GM18951 (cell line): ENCODE measurements around the gene C10orf90.

Source experiments
- POLR2A ChIP-seq: IDR thresholded peaks from 4 replicates; pipeline ENCODE4 v1.6.1; 2011; ENCODE audit warnings: mild to moderate bottlenecking; ENCODE audit not compliant: insufficient read length, insufficient read depth; ENCODE audit errors: extremely low read depth
- in situ Hi-C: fragments of 300-500 bp; cut with MboI; formaldehyde crosslinking; loops from one replicate; pipeline ENCODE4 v1.12.0; 2022; ENCODE audit warnings: low sequenced_read_pairs, mixed read lengths, inconsistent platforms; ENCODE audit not compliant: unreplicated experiment

C10orf90 gene

GRCh38 chr10:126521399-126521798, 149.1 kb downstream of the C10orf90 start:
- in situ Hi-C loops, result no loop called here
- TF ChIP-seq POLR2A, result no peak

GRCh38 chr10:126520751-126521317, 149.7 kb downstream of the C10orf90 start:
- TF ChIP-seq POLR2A, result no peak
- in situ Hi-C loops, result no loop called here

GRCh38 chr10:126519992-126520391, 150.5 kb downstream of the C10orf90 start:
- no peak for TF ChIP-seq POLR2A

GRCh38 chr10:126519185-126519584, 151.3 kb downstream of the C10orf90 start:
- no peak for TF ChIP-seq POLR2A
- in situ Hi-C loops, result no loop called here

More at GRCh38 chr10:126519992-126520391, 150.5 kb downstream of the C10orf90 start:
- in situ Hi-C loops, result no loop called here

- in situ Hi-C loops, result no loop called here
Observed at GRCh38 chr10:126518218-126519080, 152.0 kb downstream of the C10orf90 start.

GRCh38 chr10:126516515-126516914, 154.0 kb downstream of the C10orf90 start:
- in situ Hi-C loops, result no loop called here
- no peak for TF ChIP-seq POLR2A

More at GRCh38 chr10:126518218-126519080, 152.0 kb downstream of the C10orf90 start:
- TF ChIP-seq POLR2A, result no peak

- no peak for TF ChIP-seq POLR2A
- in situ Hi-C loops, result no loop called here
Observed at GRCh38 chr10:126511917-126512479, 158.5 kb downstream of the C10orf90 start.

- no peak for TF ChIP-seq POLR2A
- in situ Hi-C loops, result loop anchor here (10.0 kb wide), 1 partner anchor 534 kb away; no protein-coding TSS in a partner anchor
Observed at GRCh38 chr10:126509182-126509581, 161.3 kb downstream of the C10orf90 start.

- in situ Hi-C loops, result loop anchor here (10.0 kb wide), 1 partner anchor 534 kb away; no protein-coding TSS in a partner anchor
- no peak for TF ChIP-seq POLR2A
Observed at GRCh38 chr10:126508535-126509040, 161.9 kb downstream of the C10orf90 start.

GRCh38 chr10:126504761-126505112, 165.8 kb downstream of the C10orf90 start:
- TF ChIP-seq POLR2A, result no peak
- in situ Hi-C loops, result loop anchor here (10.0 kb wide), 1 partner anchor 530 kb away; no protein-coding TSS in a partner anchor

- no peak for TF ChIP-seq POLR2A
- in situ Hi-C loops, result loop anchor here (10.0 kb wide), 1 partner anchor 529 kb away; no protein-coding TSS in a partner anchor
Observed at GRCh38 chr10:126504063-126504760, 166.3 kb downstream of the C10orf90 start.

- in situ Hi-C loops, result loop anchor here (10.0 kb wide), 1 partner anchor 529 kb away; no protein-coding TSS in a partner anchor
Observed at GRCh38 chr10:126503392-126504062, 167.0 kb downstream of the C10orf90 start.

More at GRCh38 chr10:126503392-126504062, 167.0 kb downstream of the C10orf90 start:
- no peak for TF ChIP-seq POLR2A
